Measurements from ENCODE around the gene GCN1.
"Not testable (repeated sequence)": the region's sequence is repeated elsewhere in the genome, so short reads cannot be mapped to it uniquely, and the experiment has no call there.

The GCN1 gene

GRCh38 chr12:120194226-120194533 is 335 bp downstream of the GCN1 start:
- Mint-ChIP-seq H3K27ac (peak overlapping the region; percentile 89), H3K36me3 (ENCODE audit: low read depth) (peaks cover 86% of the 10 kb centered on the region), H3K4me3 (peak overlapping the region; percentile 98), H3K27me3 (no peaks in the 10 kb centered on the region), H3K9me3 (no peaks in the 10 kb centered on the region), H3K4me1 (ENCODE audit: low read depth) (peaks cover 64% of the 10 kb centered on the region)
- no peak for DNase-seq

DNA sequence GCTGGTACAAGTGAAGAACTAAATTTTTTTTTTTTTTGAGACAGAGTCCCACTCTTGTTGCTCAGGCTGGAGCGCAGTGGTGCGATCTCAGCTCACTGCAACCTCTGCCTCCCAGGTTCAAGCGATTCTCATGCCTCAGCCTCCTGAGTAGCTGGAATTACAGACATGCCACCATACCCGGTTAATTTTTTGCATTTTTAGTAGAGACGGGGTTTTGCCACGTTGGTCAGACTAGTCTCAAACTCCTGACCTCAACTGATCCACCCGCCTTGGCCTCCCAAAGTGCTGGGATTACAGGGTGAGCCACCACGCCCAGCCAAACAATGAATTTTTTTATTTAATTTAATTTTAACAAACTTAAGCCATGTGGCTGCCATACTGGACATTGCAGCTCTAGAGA is 1.2 kb downstream of the GCN1 start:
- not testable (repeated sequence) for H3K27me3 Mint-ChIP-seq, DNase-seq, H3K9me3 Mint-ChIP-seq
- peaks cover 86% of the 10 kb centered on the region for H3K36me3 Mint-ChIP-seq (ENCODE audit: low read depth)
- peak overlapping the region; percentile 98 for H3K4me3 Mint-ChIP-seq
- H3K27ac Mint-ChIP-seq: peak overlapping the region; percentile 89
- peaks cover 55% of the 10 kb centered on the region for H3K4me1 Mint-ChIP-seq (ENCODE audit: low read depth)

DNA sequence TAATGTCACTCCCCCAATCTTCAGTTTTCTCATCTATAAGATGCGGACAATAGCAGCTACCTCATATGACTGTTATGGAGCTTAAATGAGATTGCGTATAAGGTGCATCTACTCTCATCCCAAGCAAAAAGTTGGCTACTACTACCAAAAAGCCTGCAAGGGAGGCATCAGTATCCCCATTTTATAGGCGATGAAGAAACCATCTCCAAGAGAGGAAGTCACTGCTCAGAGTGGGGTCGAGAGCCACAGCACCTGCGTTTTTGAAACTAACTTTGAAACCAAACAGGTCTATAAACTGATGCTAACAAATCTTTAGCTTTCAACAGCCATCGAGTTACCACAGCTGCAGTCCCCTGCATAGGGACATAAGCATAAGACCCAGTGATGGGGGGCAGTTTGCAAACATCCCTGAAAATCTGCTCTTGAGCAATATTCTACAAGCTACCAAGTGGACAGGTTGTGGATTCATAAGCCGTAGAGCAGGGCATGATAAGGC is 3.5 kb downstream of the GCN1 start:
- Mint-ChIP-seq H3K27ac (peak overlapping the region; percentile 76), H3K4me3 (peak overlapping the region; percentile 10), H3K27me3 (no peaks in the 10 kb centered on the region), H3K4me1 (ENCODE audit: low read depth) (peaks cover 44% of the 10 kb centered on the region), H3K9me3 (no peaks in the 10 kb centered on the region), H3K36me3 (ENCODE audit: low read depth) (peaks cover 83% of the 10 kb centered on the region)
- DNase-seq: no peak

DNA sequence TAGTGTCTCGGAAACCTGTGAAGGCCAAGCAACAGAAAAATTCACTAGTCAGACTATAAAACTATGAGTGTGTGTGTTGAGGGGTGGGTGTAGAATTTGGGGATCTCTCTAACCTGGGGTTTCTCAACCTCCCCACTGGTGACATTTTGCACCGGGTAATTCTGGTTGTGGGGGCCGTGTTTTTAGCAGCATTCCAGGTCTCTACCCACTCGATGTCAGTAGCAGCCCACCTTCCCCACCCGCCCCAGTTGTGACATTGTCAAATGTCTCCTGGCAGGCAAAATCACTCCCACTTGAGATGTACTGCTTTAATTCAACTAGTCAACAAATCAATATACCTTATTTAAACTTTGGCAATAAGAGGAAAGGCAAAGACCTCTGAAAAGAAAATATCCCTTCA is 4.1 kb downstream of the GCN1 start:
- Mint-ChIP-seq H3K4me1 (ENCODE audit: low read depth) (peaks cover 38% of the 10 kb centered on the region), H3K27ac (no peak overlapping the region), H3K9me3 (no peaks in the 10 kb centered on the region), H3K36me3 (ENCODE audit: low read depth) (peaks cover 84% of the 10 kb centered on the region), H3K27me3 (no peaks in the 10 kb centered on the region), H3K4me3 (no peak overlapping the region)
- no peak for DNase-seq

- H3K36me3 Mint-ChIP-seq (ENCODE audit: low read depth): peaks cover 97% of the 10 kb centered on the region
- H3K27me3 Mint-ChIP-seq: no peaks in the 10 kb centered on the region
- no peak overlapping the region for H3K4me3 Mint-ChIP-seq
- H3K4me1 Mint-ChIP-seq (ENCODE audit: low read depth): peaks cover 25% of the 10 kb centered on the region
- peak overlapping the region; percentile 4 for H3K27ac Mint-ChIP-seq
- DNase-seq: no peak
- H3K9me3 Mint-ChIP-seq: no peaks in the 10 kb centered on the region
These were observed 7.9 kb downstream of the GCN1 start for GRCh38 chr12:120186654-120187053.

DNA sequence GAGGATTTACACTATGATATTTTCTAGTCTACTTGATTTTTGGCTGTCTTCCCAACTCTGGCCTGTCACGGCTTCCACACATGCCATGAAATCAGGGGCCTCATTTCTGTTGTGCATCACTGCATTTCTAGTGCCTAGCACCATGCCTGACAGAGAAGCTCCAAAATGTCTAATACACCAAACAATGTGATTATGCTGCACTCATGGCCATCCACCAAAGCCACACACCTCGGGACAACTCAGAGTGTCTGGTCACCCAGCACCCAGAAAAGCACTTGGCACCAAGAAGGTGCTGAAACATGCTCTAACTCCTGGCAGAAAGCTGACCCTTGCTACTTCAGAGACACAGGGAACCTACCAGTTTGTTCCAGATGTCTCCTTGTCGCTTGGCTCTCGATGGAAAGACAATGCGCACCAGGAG is 11.3 kb downstream of the GCN1 start:
- H3K36me3 Mint-ChIP-seq (ENCODE audit: low read depth): peaks cover 91% of the 10 kb centered on the region
- H3K9me3 Mint-ChIP-seq: no peaks in the 10 kb centered on the region
- peak overlapping the region; percentile 24 for H3K27ac Mint-ChIP-seq
- no peaks in the 10 kb centered on the region for H3K27me3 Mint-ChIP-seq
- DNase-seq: no peak
- H3K4me1 Mint-ChIP-seq (ENCODE audit: low read depth): peaks cover 13% of the 10 kb centered on the region
- H3K4me3 Mint-ChIP-seq: no peak overlapping the region

DNA sequence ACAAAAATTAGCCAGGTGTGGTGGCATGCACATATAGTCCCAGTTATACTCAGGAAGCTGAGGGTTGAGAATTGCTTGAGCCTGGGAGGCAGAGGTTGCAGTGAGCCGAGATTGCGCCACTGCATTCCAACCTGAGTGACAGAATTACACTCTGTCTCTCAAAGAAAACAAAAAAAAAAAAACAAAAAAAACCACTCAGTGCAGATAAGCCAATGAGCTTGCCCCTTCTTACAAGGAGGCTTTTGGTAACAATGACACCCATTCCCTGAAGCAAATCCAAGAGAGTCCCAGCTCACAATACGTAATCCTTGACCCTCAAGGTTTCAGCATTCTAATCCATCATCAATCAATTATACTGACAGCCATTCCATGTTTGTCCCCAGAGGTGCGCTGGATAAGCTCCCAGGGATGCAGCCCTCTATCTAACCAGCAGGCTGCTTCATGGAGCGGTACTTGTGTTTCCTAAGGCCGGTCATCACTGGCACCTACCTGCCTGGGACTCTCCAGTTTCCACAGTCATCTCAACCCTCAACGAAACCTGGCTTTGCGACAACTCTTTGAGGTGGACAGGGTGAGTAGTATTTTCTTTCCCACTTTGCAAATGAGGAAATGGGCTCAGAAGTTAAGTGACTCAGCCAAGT is 12.4 kb downstream of the GCN1 start:
- Mint-ChIP-seq H3K4me1 (ENCODE audit: low read depth) (peaks cover 13% of the 10 kb centered on the region), H3K9me3 (no peaks in the 10 kb centered on the region), H3K27me3 (no peaks in the 10 kb centered on the region), H3K4me3 (no peak overlapping the region), H3K36me3 (ENCODE audit: low read depth) (peaks cover 93% of the 10 kb centered on the region), H3K27ac (peak overlapping the region; percentile 47)
- no peak for DNase-seq

- Mint-ChIP-seq H3K4me3 (no peak overlapping the region), H3K9me3 (no peaks in the 10 kb centered on the region), H3K27me3 (no peaks in the 10 kb centered on the region), H3K27ac (no peak overlapping the region), H3K4me1 (ENCODE audit: low read depth) (peaks cover 8% of the 10 kb centered on the region), H3K36me3 (ENCODE audit: low read depth) (peaks cover 94% of the 10 kb centered on the region)
- no peak for DNase-seq
These were observed 13.5 kb downstream of the GCN1 start for GRCh38 chr12:120180975-120181374.

DNA sequence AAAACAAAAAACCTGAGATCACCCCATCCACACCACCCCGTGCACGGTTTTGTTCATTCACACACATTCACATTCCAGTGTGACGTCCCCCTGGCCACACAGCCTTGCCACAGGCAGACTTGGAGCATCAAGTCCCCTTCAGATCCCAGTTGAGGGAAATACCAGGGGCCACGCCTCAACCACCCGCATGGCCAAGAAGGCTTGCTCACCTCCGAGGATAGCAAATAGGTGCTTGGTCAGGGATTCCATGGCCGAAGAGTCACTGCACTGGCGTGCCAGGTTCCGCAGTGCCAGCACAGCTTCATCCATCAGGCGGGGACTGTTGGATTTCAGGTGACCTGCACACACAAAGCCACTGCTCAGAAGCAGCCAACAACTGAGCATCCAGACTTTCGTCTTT is 19.0 kb downstream of the GCN1 start:
- no peak for DNase-seq
- no peaks in the 10 kb centered on the region for H3K9me3 Mint-ChIP-seq
- H3K27me3 Mint-ChIP-seq: no peaks in the 10 kb centered on the region
- peak overlapping the region; percentile 22 for H3K27ac Mint-ChIP-seq
- peaks cover 9% of the 10 kb centered on the region for H3K4me1 Mint-ChIP-seq (ENCODE audit: low read depth)
- peaks cover 94% of the 10 kb centered on the region for H3K36me3 Mint-ChIP-seq (ENCODE audit: low read depth)
- H3K4me3 Mint-ChIP-seq: no peak overlapping the region

GRCh38 chr12:120175062-120175461 is 19.5 kb downstream of the GCN1 start:
- H3K4me3 Mint-ChIP-seq: no peak overlapping the region
- H3K27me3 Mint-ChIP-seq: no peaks in the 10 kb centered on the region
- no peak for DNase-seq
- peaks cover 9% of the 10 kb centered on the region for H3K4me1 Mint-ChIP-seq (ENCODE audit: low read depth)
- peak overlapping the region; percentile 37 for H3K27ac Mint-ChIP-seq
- H3K9me3 Mint-ChIP-seq: no peaks in the 10 kb centered on the region
- H3K36me3 Mint-ChIP-seq (ENCODE audit: low read depth): peaks cover 94% of the 10 kb centered on the region

GRCh38 chr12:120172053-120172452 is 22.5 kb downstream of the GCN1 start:
- no peak for DNase-seq
- Mint-ChIP-seq H3K4me1 (ENCODE audit: low read depth) (peaks cover 14% of the 10 kb centered on the region), H3K36me3 (ENCODE audit: low read depth) (peaks cover 91% of the 10 kb centered on the region), H3K9me3 (no peaks in the 10 kb centered on the region), H3K27me3 (no peaks in the 10 kb centered on the region), H3K4me3 (no peak overlapping the region), H3K27ac (peak overlapping the region; percentile 61)

- no peak for DNase-seq
- Mint-ChIP-seq H3K4me1 (ENCODE audit: low read depth) (peaks cover 14% of the 10 kb centered on the region), H3K27ac (no peak overlapping the region), H3K9me3 (no peaks in the 10 kb centered on the region), H3K27me3 (no peaks in the 10 kb centered on the region), H3K4me3 (no peak overlapping the region), H3K36me3 (ENCODE audit: low read depth) (peaks cover 88% of the 10 kb centered on the region)
These were observed 23.9 kb downstream of the GCN1 start for GRCh38 chr12:120170631-120171030.

DNA sequence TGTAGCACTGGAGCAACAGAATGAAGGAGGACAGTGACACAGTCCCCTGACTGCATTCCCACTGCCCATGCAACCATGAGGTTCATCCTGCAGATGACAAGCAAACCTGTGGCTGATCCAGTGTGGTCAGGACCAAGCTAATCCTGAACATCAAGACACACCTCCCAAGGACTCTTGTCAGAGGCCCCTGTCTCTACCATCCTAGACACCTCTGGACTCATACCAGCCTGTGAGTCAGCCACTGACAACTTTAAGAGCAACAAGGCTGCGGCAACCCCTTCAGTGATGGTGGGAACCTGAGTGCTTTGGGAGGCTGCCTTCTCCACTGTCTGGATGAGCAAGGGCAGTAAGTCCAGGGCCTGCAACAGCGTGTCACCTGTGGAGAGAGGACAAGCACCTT is 24.6 kb downstream of the GCN1 start:
- Mint-ChIP-seq H3K4me1 (ENCODE audit: low read depth) (peaks cover 14% of the 10 kb centered on the region), H3K36me3 (ENCODE audit: low read depth) (peaks cover 88% of the 10 kb centered on the region), H3K27me3 (no peaks in the 10 kb centered on the region), H3K4me3 (no peak overlapping the region), H3K27ac (no peak overlapping the region), H3K9me3 (no peaks in the 10 kb centered on the region)
- no peak for DNase-seq

DNA sequence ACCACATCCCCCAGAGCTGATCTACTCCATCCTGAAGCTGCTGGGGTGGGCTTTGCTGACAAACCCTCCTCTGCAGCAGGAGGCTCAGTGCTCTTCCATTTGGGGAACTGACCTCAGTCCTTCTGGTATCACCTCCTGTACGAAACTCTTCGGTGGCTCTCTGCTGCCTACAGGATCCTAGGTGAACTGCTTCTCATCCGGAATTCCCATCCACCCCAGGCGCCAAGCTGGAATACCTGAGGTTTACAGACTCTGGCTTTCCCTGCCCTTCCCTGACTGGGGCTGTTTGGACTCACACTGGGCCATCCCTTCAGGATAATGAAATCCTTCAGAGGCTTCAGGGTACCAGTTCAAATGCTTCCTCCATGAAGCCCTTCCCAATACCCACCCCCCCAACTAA is 26.2 kb downstream of the GCN1 start:
- peaks cover 86% of the 10 kb centered on the region for H3K36me3 Mint-ChIP-seq (ENCODE audit: low read depth)

DNA sequence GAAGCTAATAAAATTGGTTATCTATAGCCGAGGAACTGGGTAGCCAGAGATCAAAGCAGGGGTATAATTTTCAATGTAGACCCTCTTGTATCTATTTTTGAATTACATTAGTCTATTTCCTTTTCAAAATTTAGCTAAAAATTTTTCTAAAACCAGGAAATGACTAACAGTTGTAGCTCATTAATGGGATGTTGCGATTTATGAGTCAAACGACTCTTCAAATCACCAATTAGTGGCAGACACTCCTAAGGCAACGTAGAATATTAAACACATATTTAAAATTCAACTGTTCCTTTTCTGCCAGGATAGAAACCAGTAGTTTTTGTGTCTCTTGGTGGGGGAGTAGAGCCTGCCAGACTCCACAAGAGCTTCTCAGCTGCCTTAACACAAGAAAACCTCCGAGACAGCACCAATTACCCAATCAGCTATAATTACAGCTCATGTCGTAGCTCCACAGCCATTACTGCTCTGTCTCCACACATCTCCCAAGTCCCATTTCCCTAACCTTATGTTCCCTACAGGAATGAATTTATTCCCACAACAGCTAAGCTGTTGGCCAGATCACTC is 26.9 kb downstream of the GCN1 start:
- Mint-ChIP-seq H3K27ac (peak overlapping the region; percentile 68), H3K27me3 (no peaks in the 10 kb centered on the region), H3K4me3 (no peak overlapping the region), H3K36me3 (ENCODE audit: low read depth) (peaks cover 86% of the 10 kb centered on the region), H3K4me1 (ENCODE audit: low read depth) (peaks cover 9% of the 10 kb centered on the region), H3K9me3 (no peaks in the 10 kb centered on the region)
- no peak for DNase-seq

More for the DNA sequence above, 26.2 kb downstream of the GCN1 start:
- H3K4me3 Mint-ChIP-seq: no peak overlapping the region
- DNase-seq: no peak
- no peaks in the 10 kb centered on the region for H3K27me3 Mint-ChIP-seq
- peaks cover 14% of the 10 kb centered on the region for H3K4me1 Mint-ChIP-seq (ENCODE audit: low read depth)
- peak overlapping the region; percentile 68 for H3K27ac Mint-ChIP-seq
- H3K9me3 Mint-ChIP-seq: no peaks in the 10 kb centered on the region
